NB4 (cell line): Measurements from ENCODE around the gene PRIMPOL.

Experiments used
- MYC ChIP-seq: IDR thresholded peaks from 2 replicates; pipeline ENCODE4 v1.6.1; 2011; ENCODE audit warnings: low read depth, low read length
- TF ChIP-seq, protein P1 (sequence below): IDR thresholded peaks from one replicate; pipeline ENCODE4 v1.5.1; 2012; ENCODE audit warnings: low read depth, low read length

- TF ChIP-seq, protein P1, sequence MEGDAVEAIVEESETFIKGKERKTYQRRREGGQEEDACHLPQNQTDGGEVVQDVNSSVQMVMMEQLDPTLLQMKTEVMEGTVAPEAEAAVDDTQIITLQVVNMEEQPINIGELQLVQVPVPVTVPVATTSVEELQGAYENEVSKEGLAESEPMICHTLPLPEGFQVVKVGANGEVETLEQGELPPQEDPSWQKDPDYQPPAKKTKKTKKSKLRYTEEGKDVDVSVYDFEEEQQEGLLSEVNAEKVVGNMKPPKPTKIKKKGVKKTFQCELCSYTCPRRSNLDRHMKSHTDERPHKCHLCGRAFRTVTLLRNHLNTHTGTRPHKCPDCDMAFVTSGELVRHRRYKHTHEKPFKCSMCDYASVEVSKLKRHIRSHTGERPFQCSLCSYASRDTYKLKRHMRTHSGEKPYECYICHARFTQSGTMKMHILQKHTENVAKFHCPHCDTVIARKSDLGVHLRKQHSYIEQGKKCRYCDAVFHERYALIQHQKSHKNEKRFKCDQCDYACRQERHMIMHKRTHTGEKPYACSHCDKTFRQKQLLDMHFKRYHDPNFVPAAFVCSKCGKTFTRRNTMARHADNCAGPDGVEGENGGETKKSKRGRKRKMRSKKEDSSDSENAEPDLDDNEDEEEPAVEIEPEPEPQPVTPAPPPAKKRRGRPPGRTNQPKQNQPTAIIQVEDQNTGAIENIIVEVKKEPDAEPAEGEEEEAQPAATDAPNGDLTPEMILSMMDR: no peak
- TF ChIP-seq MYC: no peak
These were observed 79.3 kb downstream of the PRIMPOL start for GRCh38 chr4:184728858-184729257.
